Astrocyte of the cerebellum (primary cell): ENCODE measurements around the gene HOXA6.

ENCODE experiments used
- DNase-seq: peaks from one replicate; pipeline ENCODE4 v3.0.0-alpha.2; 2011; ENCODE audit warnings: low read depth
- H3K4me3 ChIP-seq: 2 replicates; pipeline ENCODE4 v1.5.1; 2011; ENCODE audit warnings: mild to moderate bottlenecking, low read depth, low read length, moderate library complexity
- CTCF ChIP-seq: IDR thresholded peaks from 2 replicates; pipeline ENCODE4 v1.5.1; 2012; ENCODE audit warnings: low read length, low read depth, moderate library complexity, mild to moderate bottlenecking; ENCODE audit errors: missing control alignments
- in situ Hi-C: cut with HindIII; loops from 2 replicates; pipeline ENCODE4 v1.10.0; 2017; ENCODE audit warnings: low sequenced_read_pairs

Gene HOXA6

GRCh38 chr7:27138472-27138871 lies 9.1 kb downstream of the HOXA6 start:
- in situ Hi-C loops = no loop called here
- no peak for TF ChIP-seq CTCF
- H3K4me3 ChIP-seq = no peak overlapping the region
- DNase-seq = no peak

- in situ Hi-C loops = no loop called here
- H3K4me3 ChIP-seq = no peak overlapping the region
- no peak for TF ChIP-seq CTCF
- no peak for DNase-seq
Observed at GRCh38 chr7:27137640-27138315, 9.8 kb downstream of the HOXA6 start.

GRCh38 chr7:27134392-27134791 lies 13.2 kb downstream of the HOXA6 start:
- in situ Hi-C loops = no loop called here
- TF ChIP-seq CTCF = no peak
- peak; percentile 90 for DNase-seq
- no peak overlapping the region for H3K4me3 ChIP-seq

- in situ Hi-C loops = no loop called here
- no peak for TF ChIP-seq CTCF
- no peak overlapping the region for H3K4me3 ChIP-seq
- DNase-seq = no peak
Observed at GRCh38 chr7:27133409-27134231, 14.0 kb downstream of the HOXA6 start.

GRCh38 chr7:27132978-27133377 lies 14.6 kb downstream of the HOXA6 start:
- TF ChIP-seq CTCF = no peak
- in situ Hi-C loops = no loop called here
- no peak overlapping the region for H3K4me3 ChIP-seq
- no peak for DNase-seq

GRCh38 chr7:27132214-27132613 lies 15.4 kb downstream of the HOXA6 start:
- in situ Hi-C loops = no loop called here
- no peak overlapping the region for H3K4me3 ChIP-seq
- DNase-seq = no peak
- TF ChIP-seq CTCF = no peak
